ENCODE data around the gene IL1RAPL2. TPM values are rescaled to one million over a fixed set of nuclear protein-coding genes. Genes with fewer than 3 reads are reported as not detected.
"Not testable (repeated sequence)": the region's sequence is repeated elsewhere in the genome, so short reads cannot be mapped to it uniquely, and the experiment has no call there.

The IL1RAPL2 gene
- total RNA-seq, 2 donors from 2014 or later: not detected

DNA sequence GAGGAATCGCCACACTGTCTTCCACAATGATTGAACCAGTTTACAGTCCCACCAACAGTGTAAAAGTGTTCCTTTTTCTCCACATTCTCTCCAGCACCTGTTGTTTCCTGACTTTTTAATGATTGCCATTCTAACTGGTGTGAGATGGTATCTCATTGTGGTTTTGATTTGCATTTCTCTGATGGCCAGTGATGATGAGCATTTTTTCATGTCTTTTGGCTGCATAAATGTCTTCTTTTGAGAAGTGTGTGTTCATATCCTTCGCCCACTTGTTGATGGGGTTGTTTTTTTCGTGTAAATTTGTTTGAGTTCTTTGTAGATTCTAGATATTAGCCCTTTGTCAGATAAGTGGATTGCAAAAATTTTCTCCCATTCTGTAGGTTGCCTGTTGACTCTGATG lies 671.4 kb downstream of the IL1RAPL2 start:
- not testable (repeated sequence) for H3K27me3 Mint-ChIP-seq; H3K27ac Mint-ChIP-seq; H3K4me3 Mint-ChIP-seq; H3K4me1 Mint-ChIP-seq; H3K9me3 Mint-ChIP-seq; H3K36me3 Mint-ChIP-seq (ENCODE audit: low read depth); ATAC-seq (replicated peaks)

DNA sequence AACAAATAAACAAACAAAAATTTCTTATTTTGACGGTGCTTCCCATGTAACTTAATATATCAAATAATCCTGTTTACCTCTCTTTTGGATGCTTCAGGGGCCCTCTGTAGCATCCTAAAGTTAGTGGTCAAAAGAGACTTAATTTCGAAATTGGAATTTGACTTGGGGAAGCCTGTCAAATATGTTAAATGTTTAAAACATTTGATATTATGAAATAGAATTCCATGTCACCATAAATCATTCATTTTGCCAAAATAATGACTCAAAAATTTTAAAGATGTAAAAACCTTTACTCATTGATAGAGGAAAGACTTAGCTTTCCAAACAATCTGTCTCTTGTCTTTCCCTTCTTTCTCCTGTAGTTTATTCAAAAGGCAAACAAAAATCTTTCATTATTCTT lies 675.1 kb downstream of the IL1RAPL2 start:
- Mint-ChIP-seq H3K27ac (no peak overlapping the region), H3K36me3 (ENCODE audit: low read depth) (no peaks in the 10 kb centered on the region), H3K27me3 (no peaks in the 10 kb centered on the region), H3K9me3 (no peaks in the 10 kb centered on the region), H3K4me1 (no peaks in the 10 kb centered on the region), H3K4me3 (no peak overlapping the region)
- no peak for ATAC-seq (replicated peaks)

DNA sequence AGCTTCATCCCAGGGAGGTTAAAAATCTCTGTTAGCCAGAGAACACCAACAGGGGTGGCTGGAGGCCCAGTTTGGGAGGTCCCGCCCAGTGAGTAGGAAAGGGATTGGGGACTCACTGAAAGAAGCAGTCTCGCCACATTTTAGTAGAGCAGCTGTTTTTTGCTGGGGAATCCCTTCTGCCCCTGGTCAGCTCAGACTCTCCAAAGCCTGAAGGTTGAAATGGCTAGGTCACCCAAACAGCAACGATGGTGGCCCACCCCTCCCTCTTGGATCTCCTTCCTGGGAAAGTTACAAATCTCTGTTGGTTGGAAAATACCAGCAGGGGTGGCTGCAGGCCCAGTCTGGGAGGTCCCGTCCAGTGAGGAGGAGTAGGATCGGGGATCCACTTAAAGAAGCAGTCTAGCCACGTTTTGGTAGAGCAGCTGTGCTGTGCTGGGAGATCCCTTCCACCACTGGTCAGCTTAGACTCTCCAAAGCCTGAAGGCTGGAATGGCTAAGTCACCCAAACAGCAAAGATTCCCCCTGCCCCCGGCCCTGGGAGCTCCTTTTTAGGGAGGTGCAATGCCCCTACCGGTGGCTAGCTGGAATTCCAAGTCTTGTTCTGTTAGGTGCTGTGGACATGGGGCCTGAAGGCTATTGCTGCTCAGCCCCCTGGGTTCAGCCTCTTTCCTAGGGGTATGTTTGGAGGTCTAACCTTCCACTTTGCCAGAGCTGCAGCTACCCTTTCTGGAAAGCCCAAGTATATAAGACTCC lies 694.5 kb downstream of the IL1RAPL2 start:
- Mint-ChIP-seq H3K27me3 (no peaks in the 10 kb centered on the region), H3K36me3 (ENCODE audit: low read depth) (no peaks in the 10 kb centered on the region), H3K9me3 (no peaks in the 10 kb centered on the region), H3K4me1 (no peaks in the 10 kb centered on the region), H3K4me3 (no peak overlapping the region), H3K27ac (no peak overlapping the region)
- ATAC-seq (replicated peaks): no peak

DNA sequence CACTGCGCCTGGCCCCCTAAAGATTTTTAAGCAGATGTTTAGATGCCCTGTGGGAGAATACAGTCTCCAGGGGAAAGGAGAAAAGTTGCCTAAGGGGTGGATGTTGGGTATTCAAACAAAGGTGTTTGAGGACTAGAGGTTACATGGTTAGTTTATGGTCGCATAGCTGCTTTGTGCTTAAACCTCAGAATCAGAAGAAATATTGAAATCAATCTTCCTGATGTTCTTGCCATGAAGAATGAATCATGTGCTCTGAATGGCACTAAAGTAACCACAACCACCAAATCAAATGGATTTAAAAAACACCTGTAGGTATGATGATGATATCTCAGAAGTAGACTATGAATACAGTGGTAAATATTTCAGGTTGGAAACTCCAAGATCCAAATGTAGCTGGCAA lies 697.2 kb downstream of the IL1RAPL2 start:
- Mint-ChIP-seq H3K9me3 (no peaks in the 10 kb centered on the region), H3K4me3 (no peak overlapping the region), H3K27me3 (no peaks in the 10 kb centered on the region), H3K36me3 (ENCODE audit: low read depth) (no peaks in the 10 kb centered on the region), H3K4me1 (no peaks in the 10 kb centered on the region), H3K27ac (no peak overlapping the region)
- no peak for ATAC-seq (replicated peaks)

DNA sequence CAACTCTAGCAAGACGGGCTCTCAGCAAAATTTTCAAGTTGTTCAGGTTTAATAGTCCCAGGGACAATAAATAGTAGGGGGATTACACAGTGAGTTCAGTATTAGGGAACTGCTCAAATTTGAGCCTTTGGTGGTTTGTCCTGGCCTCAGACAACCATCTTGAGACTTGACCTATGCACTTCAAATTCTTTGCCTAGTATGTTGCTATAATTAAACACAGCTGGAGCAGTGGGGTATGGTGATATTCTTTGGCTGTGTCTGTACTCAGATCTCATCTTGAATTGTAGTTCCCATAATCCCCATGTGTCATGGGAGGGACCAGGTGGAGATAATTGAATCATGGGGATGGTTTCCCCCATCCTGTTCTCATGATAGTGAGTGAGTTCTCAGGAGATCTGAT lies 697.8 kb downstream of the IL1RAPL2 start:
- Mint-ChIP-seq H3K4me1 (no peaks in the 10 kb centered on the region), H3K36me3 (ENCODE audit: low read depth) (no peaks in the 10 kb centered on the region)

DNA sequence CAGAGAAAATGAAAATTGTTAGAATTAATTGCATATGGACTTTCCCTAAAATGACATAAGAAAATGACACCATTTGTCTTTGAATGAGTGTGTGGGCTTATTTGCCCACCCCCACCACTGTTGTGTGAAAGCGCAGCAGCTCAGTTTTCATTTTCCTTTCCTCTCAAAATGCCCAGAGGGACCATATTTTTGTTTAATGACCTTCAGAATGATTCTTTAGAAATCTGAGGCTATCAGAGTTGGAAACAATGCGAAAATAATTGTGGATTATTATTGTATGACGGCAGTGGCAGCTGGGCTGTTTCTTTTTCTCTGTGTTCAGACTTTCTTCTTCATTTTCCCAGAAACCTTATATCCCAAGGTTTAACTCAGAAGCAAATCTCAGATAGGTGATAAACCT lies 699.1 kb downstream of the IL1RAPL2 start:
- Mint-ChIP-seq H3K36me3 (ENCODE audit: low read depth) (no peaks in the 10 kb centered on the region), H3K4me3 (no peak overlapping the region), H3K27ac (no peak overlapping the region), H3K9me3 (no peaks in the 10 kb centered on the region), H3K4me1 (no peaks in the 10 kb centered on the region), H3K27me3 (no peaks in the 10 kb centered on the region)
- ATAC-seq (replicated peaks): no peak

More for the DNA sequence above, 697.8 kb downstream of the IL1RAPL2 start:
- Mint-ChIP-seq H3K27me3 (no peaks in the 10 kb centered on the region), H3K4me3 (no peak overlapping the region), H3K27ac (no peak overlapping the region), H3K9me3 (no peaks in the 10 kb centered on the region)
- ATAC-seq (replicated peaks): no peak

DNA sequence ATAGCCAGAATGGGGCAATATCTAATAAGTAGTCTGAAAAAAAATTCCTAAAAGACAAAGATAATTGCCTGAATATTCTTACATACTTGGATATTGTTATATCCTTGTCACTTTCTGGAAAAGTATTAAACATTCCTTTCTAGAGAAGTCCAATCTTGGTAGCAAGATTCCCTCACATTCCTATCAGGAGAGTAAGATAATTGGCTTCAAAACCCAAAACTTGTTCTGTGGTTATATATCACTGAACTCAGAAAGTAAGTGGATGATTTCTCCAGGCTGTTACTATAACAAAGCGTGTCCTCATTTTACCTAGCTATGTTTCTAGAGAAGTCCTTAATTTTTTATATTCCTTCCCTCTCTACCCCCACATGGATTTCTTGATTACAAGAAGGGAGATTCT lies 700.5 kb downstream of the IL1RAPL2 start:
- H3K9me3 Mint-ChIP-seq: no peaks in the 10 kb centered on the region

DNA sequence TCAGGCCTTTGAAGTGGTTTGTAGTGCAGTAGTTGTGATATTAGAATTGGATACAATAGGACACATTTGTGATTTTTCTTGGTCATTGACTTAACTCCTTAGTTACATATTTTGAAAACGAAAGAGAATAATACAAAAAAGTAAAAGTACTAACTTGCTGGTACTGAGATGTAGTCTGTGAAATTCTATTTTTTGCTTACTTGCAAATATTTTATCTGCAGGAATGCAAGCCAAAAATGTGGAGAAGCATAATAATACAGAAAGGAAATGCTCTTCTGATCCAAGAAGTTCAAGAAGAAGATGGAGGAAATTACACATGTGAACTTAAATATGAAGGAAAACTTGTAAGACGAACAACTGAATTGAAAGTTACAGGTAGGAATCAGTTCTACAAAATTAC lies 701.2 kb downstream of the IL1RAPL2 start:
- Mint-ChIP-seq H3K27me3 (no peaks in the 10 kb centered on the region), H3K4me3 (no peak overlapping the region), H3K9me3 (no peaks in the 10 kb centered on the region), H3K36me3 (ENCODE audit: low read depth) (no peaks in the 10 kb centered on the region), H3K4me1 (no peaks in the 10 kb centered on the region), H3K27ac (no peak overlapping the region)
- no peak for ATAC-seq (replicated peaks)

More for the DNA sequence above, 700.5 kb downstream of the IL1RAPL2 start:
- Mint-ChIP-seq H3K36me3 (ENCODE audit: low read depth) (no peaks in the 10 kb centered on the region), H3K27ac (no peak overlapping the region), H3K4me1 (no peaks in the 10 kb centered on the region), H3K27me3 (no peaks in the 10 kb centered on the region), H3K4me3 (no peak overlapping the region)
- no peak for ATAC-seq (replicated peaks)

DNA sequence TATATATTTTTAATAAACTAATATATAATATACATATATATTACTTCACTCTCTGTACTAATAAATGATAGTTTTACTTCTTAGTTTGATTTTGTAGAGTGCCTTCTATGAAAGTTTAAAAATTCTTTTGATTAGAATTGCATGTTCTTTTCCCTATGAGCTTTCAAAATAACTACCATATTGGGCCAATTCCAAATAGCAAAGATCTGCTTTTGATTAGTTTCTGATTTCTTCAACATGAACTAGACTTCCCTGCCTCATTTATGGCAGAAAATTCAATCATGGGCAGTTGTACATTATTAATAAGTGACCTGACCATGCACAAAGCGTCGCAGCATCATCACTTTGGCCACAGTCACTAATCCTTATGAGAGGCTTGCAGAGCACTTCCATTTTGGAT lies 703.4 kb downstream of the IL1RAPL2 start:
- Mint-ChIP-seq H3K4me3 (no peak overlapping the region), H3K27me3 (no peaks in the 10 kb centered on the region), H3K9me3 (no peaks in the 10 kb centered on the region), H3K4me1 (no peaks in the 10 kb centered on the region), H3K27ac (no peak overlapping the region), H3K36me3 (ENCODE audit: low read depth) (no peaks in the 10 kb centered on the region)
- no peak for ATAC-seq (replicated peaks)

DNA sequence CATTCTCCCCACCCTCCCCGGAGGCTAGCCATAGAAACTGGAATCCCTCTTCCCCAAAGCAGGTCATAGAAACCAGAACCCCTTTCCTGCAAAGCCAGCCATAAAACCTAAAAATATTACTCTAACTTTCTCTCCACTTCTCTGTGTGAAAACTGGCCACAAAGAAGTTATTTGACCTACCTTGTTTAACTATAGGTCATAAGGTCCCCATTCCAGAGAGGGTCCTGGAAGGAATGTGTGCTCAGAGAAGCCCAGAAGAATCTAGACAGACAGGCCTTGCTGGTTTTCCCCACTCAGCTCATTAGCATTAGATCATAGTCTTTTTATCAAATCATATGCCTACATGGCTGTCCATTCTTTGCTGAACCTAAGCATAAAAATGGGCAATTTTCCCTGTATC lies 707.3 kb downstream of the IL1RAPL2 start:
- no peak for ATAC-seq (replicated peaks)
- Mint-ChIP-seq H3K27ac (no peak overlapping the region), H3K36me3 (ENCODE audit: low read depth) (no peaks in the 10 kb centered on the region), H3K9me3 (no peaks in the 10 kb centered on the region), H3K4me1 (no peaks in the 10 kb centered on the region), H3K4me3 (no peak overlapping the region), H3K27me3 (no peaks in the 10 kb centered on the region)

DNA sequence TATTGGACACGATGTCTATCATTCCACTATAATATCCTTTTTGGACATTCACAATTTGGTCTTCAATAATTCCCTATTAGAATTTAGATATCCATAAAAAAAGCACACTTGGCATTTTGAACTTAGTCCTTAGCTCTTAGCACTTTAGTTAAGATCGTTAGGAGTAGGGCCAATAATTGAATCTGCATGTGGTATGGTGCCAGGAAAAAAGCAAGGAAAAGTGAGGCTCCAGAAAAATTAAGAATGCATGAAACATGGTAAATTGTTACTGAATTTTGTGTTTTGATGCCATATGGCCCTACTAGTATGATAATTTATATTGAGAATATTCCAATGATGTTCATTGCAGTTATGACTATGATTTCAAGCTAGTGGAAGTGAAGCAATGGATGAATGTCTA lies 708.1 kb downstream of the IL1RAPL2 start:
- no peak for ATAC-seq (replicated peaks)
- Mint-ChIP-seq H3K27ac (no peak overlapping the region), H3K27me3 (no peaks in the 10 kb centered on the region), H3K36me3 (ENCODE audit: low read depth) (no peaks in the 10 kb centered on the region), H3K9me3 (no peaks in the 10 kb centered on the region), H3K4me1 (no peaks in the 10 kb centered on the region), H3K4me3 (no peak overlapping the region)

DNA sequence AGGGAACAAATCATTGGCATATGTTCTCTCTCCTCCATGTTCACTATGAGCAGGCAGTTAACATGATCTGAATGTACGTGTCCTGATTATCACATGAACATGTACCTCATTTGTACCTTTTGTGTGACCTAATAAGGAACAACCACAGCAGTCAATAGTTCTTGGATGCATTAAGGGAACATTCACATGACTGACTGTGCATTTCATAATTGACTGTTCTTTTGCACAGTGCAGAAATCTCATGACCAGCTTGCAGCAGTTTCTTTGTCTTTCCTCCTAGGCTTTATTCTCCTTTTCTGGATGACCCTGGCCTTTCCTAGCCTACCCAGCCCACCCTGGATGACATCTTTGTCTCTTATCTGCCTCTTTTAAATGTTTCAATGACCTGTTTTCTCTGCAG lies 711.1 kb downstream of the IL1RAPL2 start:
- no peaks in the 10 kb centered on the region for H3K4me1 Mint-ChIP-seq
- no peaks in the 10 kb centered on the region for H3K27me3 Mint-ChIP-seq
- H3K27ac Mint-ChIP-seq: no peak overlapping the region
- no peak for ATAC-seq (replicated peaks)
- H3K4me3 Mint-ChIP-seq: no peak overlapping the region
- no peaks in the 10 kb centered on the region for H3K36me3 Mint-ChIP-seq (ENCODE audit: low read depth)
- no peaks in the 10 kb centered on the region for H3K9me3 Mint-ChIP-seq

DNA sequence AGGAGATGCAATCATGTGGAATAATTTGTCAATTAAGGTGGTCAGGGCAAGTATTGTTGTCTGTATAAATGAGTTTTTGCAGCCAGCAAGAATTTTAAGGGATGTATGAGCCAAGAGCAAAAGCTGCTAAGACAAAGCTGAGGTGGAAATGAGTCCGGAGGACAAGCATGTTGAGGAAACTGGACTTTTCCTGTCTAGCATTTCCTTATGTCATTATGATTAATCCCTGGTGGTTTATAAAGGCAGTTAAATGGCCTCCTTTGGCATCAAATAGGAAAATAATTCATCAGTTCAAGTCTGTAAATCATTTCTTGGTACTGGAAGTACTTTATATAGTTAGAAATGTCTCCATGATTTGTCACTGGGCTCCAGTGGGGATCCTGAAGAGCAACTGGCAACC lies 716.1 kb downstream of the IL1RAPL2 start:
- no peak overlapping the region for H3K27ac Mint-ChIP-seq
- H3K4me3 Mint-ChIP-seq: no peak overlapping the region
- ATAC-seq (replicated peaks): no peak
- H3K4me1 Mint-ChIP-seq: no peaks in the 10 kb centered on the region
- no peaks in the 10 kb centered on the region for H3K27me3 Mint-ChIP-seq
- H3K36me3 Mint-ChIP-seq (ENCODE audit: low read depth): no peaks in the 10 kb centered on the region
- H3K9me3 Mint-ChIP-seq: peaks cover 3% of the 10 kb centered on the region

DNA sequence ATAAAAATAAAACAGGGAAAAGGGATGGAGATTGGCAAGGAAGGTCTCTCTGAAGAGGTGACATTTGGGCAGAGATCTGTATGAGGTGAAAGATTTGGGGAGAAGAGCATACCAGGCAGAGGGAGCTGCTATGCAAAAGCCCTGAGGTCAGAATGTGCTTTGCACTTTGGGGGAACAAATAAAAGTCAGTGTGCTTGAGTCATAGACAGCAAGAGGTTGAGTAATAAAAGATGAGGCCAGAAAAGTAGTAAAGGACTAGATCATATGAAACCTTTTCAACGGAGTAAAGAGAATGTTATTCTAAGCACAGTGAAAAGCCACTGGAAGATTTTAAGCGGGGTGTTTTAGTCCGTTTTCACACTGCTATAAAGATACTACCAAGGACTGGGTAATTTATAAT lies 731.0 kb downstream of the IL1RAPL2 start:
- Mint-ChIP-seq H3K9me3 (peaks cover 3% of the 10 kb centered on the region), H3K36me3 (ENCODE audit: low read depth) (no peaks in the 10 kb centered on the region), H3K4me1 (no peaks in the 10 kb centered on the region), H3K27me3 (no peaks in the 10 kb centered on the region), H3K4me3 (no peak overlapping the region), H3K27ac (no peak overlapping the region)
- no peak for ATAC-seq (replicated peaks)

DNA sequence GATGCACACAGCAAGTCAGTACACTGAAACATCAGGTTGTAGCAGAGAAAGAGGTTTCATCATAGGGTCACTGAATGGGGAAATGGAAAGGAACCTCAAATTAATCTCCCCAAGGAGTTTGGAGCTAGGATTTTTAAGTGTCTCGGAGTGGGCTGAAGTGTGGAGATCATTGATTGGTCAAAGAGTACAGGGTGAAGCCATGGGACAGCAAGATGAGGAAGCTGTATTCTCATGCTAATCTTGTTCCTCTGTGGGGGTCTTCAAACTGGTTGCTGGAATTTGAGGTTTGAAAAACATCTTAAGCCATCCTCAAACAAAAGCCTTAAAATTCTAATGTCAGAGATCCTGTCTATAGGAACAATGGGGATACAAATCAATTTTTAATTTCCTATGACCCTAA lies 733.3 kb downstream of the IL1RAPL2 start:
- Mint-ChIP-seq H3K4me1 (no peaks in the 10 kb centered on the region), H3K27ac (no peak overlapping the region), H3K4me3 (no peak overlapping the region), H3K9me3 (peaks cover 3% of the 10 kb centered on the region), H3K27me3 (no peaks in the 10 kb centered on the region), H3K36me3 (ENCODE audit: low read depth) (no peaks in the 10 kb centered on the region)
- no peak for ATAC-seq (replicated peaks)

DNA sequence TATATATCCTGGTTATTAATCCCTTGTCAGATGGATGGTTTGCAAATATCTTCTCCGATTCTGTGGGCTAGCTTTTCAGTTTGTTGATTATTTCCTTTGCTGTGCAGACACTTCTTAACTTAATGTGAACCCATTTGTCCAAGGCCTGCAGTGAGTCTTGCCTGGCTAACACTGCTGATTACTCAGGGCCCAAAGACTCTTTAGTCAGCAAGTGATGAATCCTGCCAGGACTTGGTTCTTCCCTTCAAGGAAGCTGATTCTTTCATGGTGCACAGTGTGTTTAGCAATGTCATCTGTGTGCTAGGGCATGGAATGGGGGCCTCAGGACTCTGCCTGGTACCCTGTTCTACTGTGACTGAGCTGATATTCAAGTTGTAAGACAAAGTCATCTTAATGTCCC lies 736.2 kb downstream of the IL1RAPL2 start:
- Mint-ChIP-seq H3K4me3 (no peak overlapping the region), H3K27ac (no peak overlapping the region), H3K4me1 (no peaks in the 10 kb centered on the region), H3K36me3 (ENCODE audit: low read depth) (no peaks in the 10 kb centered on the region), H3K27me3 (no peaks in the 10 kb centered on the region), H3K9me3 (peaks cover 3% of the 10 kb centered on the region)
- no peak for ATAC-seq (replicated peaks)
